GM12801 (cell line): ENCODE measurements around the gene MYOF.

Experiments used
- CTCF ChIP-seq: IDR thresholded peaks from one replicate; pipeline ENCODE4 v1.5.1; 2011; ENCODE audit warnings: control low read depth; ENCODE audit not compliant: insufficient read length; ENCODE audit errors: extremely low read depth

MYOF gene

GRCh38 chr10:93300288-93300917, 181.7 kb downstream of the MYOF start:
- no peak for TF ChIP-seq CTCF

GRCh38 chr10:93299606-93300287, 182.4 kb downstream of the MYOF start:
- TF ChIP-seq CTCF: no peak

GRCh38 chr10:93299195-93299594, 182.9 kb downstream of the MYOF start:
- TF ChIP-seq CTCF: no peak

- no peak for TF ChIP-seq CTCF
These were observed 186.0 kb downstream of the MYOF start for GRCh38 chr10:93296151-93296550.

- no peak for TF ChIP-seq CTCF
These were observed 188.1 kb downstream of the MYOF start for GRCh38 chr10:93293999-93294398.

GRCh38 chr10:93290661-93291354, 191.3 kb downstream of the MYOF start:
- TF ChIP-seq CTCF: no peak
